GM19351 (cell line): ENCODE results near the gene LEF1.
A peak's percentile ranks its signal among the peaks of the same experiment; 100 is the strongest.
"Not testable (repeated sequence)": the region's sequence is repeated elsewhere in the genome, so short reads cannot be mapped to it uniquely, and the experiment has no call there.

Source experiments
- ATAC-seq: cut with Tn5 transposase; IDR thresholded peaks from one replicate; pipeline ENCODE4 v1.9.1; 2021; ENCODE audit warnings: mild to moderate bottlenecking, moderate library complexity; ENCODE audit not compliant: unreplicated experiment

LEF1 gene

GRCh38 chr4:108037884-108038283 lies 130.8 kb downstream of the LEF1 start:
- no peak for ATAC-seq

GRCh38 chr4:108036213-108036612 lies 132.5 kb downstream of the LEF1 start:
- peak; percentile 95 for ATAC-seq

GRCh38 chr4:108035691-108036090 lies 133.0 kb downstream of the LEF1 start:
- peak; percentile 30 for ATAC-seq

- ATAC-seq: no peak
These were observed 134.2 kb downstream of the LEF1 start for GRCh38 chr4:108034565-108034964.

- no peak for ATAC-seq
These were observed 135.4 kb downstream of the LEF1 start for GRCh38 chr4:108033348-108033747.

- no peak for ATAC-seq
These were observed 137.2 kb downstream of the LEF1 start for GRCh38 chr4:108031427-108032083.

GRCh38 chr4:108030332-108030731 lies 138.4 kb downstream of the LEF1 start:
- peak; percentile 98 for ATAC-seq

- no peak for ATAC-seq
These were observed 139.0 kb downstream of the LEF1 start for GRCh38 chr4:108029731-108030130.

- ATAC-seq: no peak
These were observed 139.6 kb downstream of the LEF1 start for GRCh38 chr4:108029016-108029720.

- no peak for ATAC-seq
These were observed 143.9 kb downstream of the LEF1 start for GRCh38 chr4:108024878-108025165.

- ATAC-seq: no peak
These were observed 144.5 kb downstream of the LEF1 start for GRCh38 chr4:108024085-108024877.

GRCh38 chr4:108018884-108019187 lies 149.9 kb downstream of the LEF1 start:
- no peak for ATAC-seq

GRCh38 chr4:108018040-108018883 lies 150.5 kb downstream of the LEF1 start:
- ATAC-seq: peak; percentile 90

- no peak for ATAC-seq
These were observed 154.8 kb downstream of the LEF1 start for GRCh38 chr4:108013955-108014354.

GRCh38 chr4:108013327-108013726 lies 155.4 kb downstream of the LEF1 start:
- no peak for ATAC-seq

GRCh38 chr4:108012382-108012781 lies 156.3 kb downstream of the LEF1 start:
- not testable (repeated sequence) for ATAC-seq

- no peak for ATAC-seq
These were observed 158.6 kb downstream of the LEF1 start for GRCh38 chr4:108010167-108010566.

GRCh38 chr4:108008721-108009120 lies 160.0 kb downstream of the LEF1 start:
- no peak for ATAC-seq

GRCh38 chr4:108007984-108008383 lies 160.7 kb downstream of the LEF1 start:
- no peak for ATAC-seq

- ATAC-seq: peak; percentile 50
These were observed 162.4 kb downstream of the LEF1 start for GRCh38 chr4:108006361-108006760.

GRCh38 chr4:108005807-108006206 lies 162.9 kb downstream of the LEF1 start:
- no peak for ATAC-seq
